Measurements from ENCODE around the gene KNDC1. TPM values are rescaled to one million over a fixed set of nuclear protein-coding genes. Genes with fewer than 3 reads are reported as not detected.
"Not testable (repeated sequence)": the region's sequence is repeated elsewhere in the genome, so short reads cannot be mapped to it uniquely, and the experiment has no call there.

The KNDC1 gene
- total and polyA plus RNA-seq, 10 of the 15 experiments (the other 5 are each of a cell fraction or from before 2014, with no cell fraction given): 0.03 to 0.11 (median 0.05) TPM; not detected in 7

DNA sequence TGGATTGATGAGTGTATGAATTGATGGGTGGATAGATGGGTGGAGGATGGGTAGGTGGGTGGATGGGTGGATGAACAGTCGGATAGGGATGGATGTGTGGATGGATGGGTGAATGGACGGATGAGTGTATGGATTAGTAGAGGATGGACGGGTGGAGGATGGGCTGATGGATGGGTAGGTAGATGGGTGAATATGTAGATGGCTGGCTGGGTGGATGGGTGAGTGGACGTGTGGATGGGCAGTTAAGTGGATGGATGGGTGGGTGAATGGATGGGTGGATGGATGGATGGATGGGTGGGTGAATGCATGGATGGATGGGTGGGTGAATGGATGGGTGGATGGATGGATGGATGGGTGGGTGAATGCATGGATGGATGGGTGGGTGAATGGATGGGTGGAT is 15.6 kb downstream of the KNDC1 start:
- SMC1A ChIA-PET (ENCODE audit: uncharacterized antibody, unreplicated experiment); DNase-seq (ENCODE audit: low read depth, low spot score); BruUV-seq (replicated peaks); H3K27me3 ChIP-seq (replicated peaks in 1 of 2; ENCODE audit: control insufficient read depth in 2 of 2, insufficient read depth in 2 of 2, low read length in 1 of 2); RAD21 ChIA-PET (ENCODE audit: unreplicated experiment); in situ Hi-C loops (cut with MboI); H4K20me1 ChIP-seq (ENCODE audit: control insufficient read depth, insufficient read depth); H3K9ac ChIP-seq (ENCODE audit: control insufficient read depth, insufficient read depth, low read length); POLR2A ChIA-PET; intact Hi-C loops (cut with micrococcal nuclease; ENCODE audit: unreplicated experiment); FAIRE-seq; H3K4me2 ChIP-seq (ENCODE audit: control insufficient read depth, insufficient read depth); H3K4me3 ChIP-seq; ATAC-seq; H3K27ac ChIP-seq (ENCODE audit: control insufficient read depth, insufficient read depth); H3K4me1 ChIP-seq (ENCODE audit: control insufficient read depth, insufficient read depth, low read length); H3K9me3 ChIP-seq (replicated peaks; ENCODE audit: control insufficient read depth, insufficient read depth, low read length); H3K79me2 ChIP-seq (ENCODE audit: control insufficient read depth, insufficient read depth, low read length); H2AFZ ChIP-seq (ENCODE audit: control insufficient read depth, low read depth, low read length); H3K36me3 ChIP-seq (ENCODE audit: control insufficient read depth in 2 of 2, insufficient read depth in 2 of 2, low read length in 1 of 2); CTCF ChIA-PET: not testable (repeated sequence)
- 19% methylated on average over 4 of the region's 4 CpGs for WGBS (ENCODE audit: insufficient coverage, insufficient replicate concordance, low lambda C conversion rate, missing lambda C conversion rate)

- Histone ChIP-seq H3K9me3 (replicated peaks; ENCODE audit: control insufficient read depth, insufficient read depth, low read length) (no peaks in the 10 kb centered on the region; the same call in 2 of the 3 replicates), H3K4me1 (ENCODE audit: control insufficient read depth, insufficient read depth, low read length) (no peaks in the 10 kb centered on the region), H3K9ac (ENCODE audit: control insufficient read depth, insufficient read depth, low read length) (no peak overlapping the region), H3K36me3 (ENCODE audit: control insufficient read depth in 2 of 2, insufficient read depth in 2 of 2, low read length in 1 of 2) (no peaks in the 10 kb centered on the region), H4K20me1 (ENCODE audit: control insufficient read depth, insufficient read depth) (no peaks in the 10 kb centered on the region), H3K27me3 (replicated peaks in 1 of 2; ENCODE audit: control insufficient read depth in 2 of 2, insufficient read depth in 2 of 2, low read length in 1 of 2) (no peaks in the 10 kb centered on the region), H3K27ac (ENCODE audit: control insufficient read depth, insufficient read depth) (no peak overlapping the region), H2AFZ (ENCODE audit: control insufficient read depth, low read depth, low read length) (no peak overlapping the region), H3K4me3 (no peak overlapping the region), H3K79me2 (ENCODE audit: control insufficient read depth, insufficient read depth, low read length) (no peaks in the 10 kb centered on the region), H3K4me2 (ENCODE audit: control insufficient read depth, insufficient read depth) (no peak overlapping the region)
- no peak for FAIRE-seq
- ChIA-PET RAD21 (ENCODE audit: unreplicated experiment) (no interaction called here), POLR2A (no interaction called here), CTCF (no interaction called here), SMC1A (ENCODE audit: uncharacterized antibody, unreplicated experiment) (no interaction called here)
- WGBS (ENCODE audit: insufficient coverage, insufficient replicate concordance, low lambda C conversion rate, missing lambda C conversion rate): 19% methylated on average over 4 of the region's 4 CpGs
- DNase-seq (ENCODE audit: low read depth, low spot score): no peak
- intact Hi-C loops (cut with micrococcal nuclease; ENCODE audit: unreplicated experiment): no loop called here
- BruUV-seq (replicated peaks): no TSS peak
- ATAC-seq: no peak
- in situ Hi-C loops (cut with MboI): no loop called here
- TF ChIP-seq BACH1 (IDR thresholded peaks at IDR 0.05; ENCODE audit: borderline replicate concordance): no peak
- TF ChIP-seq JUND (IDR thresholded peaks at IDR 0.05; ENCODE audit: low read depth, low read length): no peak
- TF ChIP-seq FOXM1 (IDR thresholded peaks at IDR 0.05; ENCODE audit: low read depth, low read length): no peak
- no peak for TF ChIP-seq HCFC1 (IDR thresholded peaks at IDR 0.05; ENCODE audit: low read length)
- TF ChIP-seq BRCA1 (IDR thresholded peaks at IDR 0.05; ENCODE audit: low read depth, low read length): no peak
- TF ChIP-seq, protein P1, sequence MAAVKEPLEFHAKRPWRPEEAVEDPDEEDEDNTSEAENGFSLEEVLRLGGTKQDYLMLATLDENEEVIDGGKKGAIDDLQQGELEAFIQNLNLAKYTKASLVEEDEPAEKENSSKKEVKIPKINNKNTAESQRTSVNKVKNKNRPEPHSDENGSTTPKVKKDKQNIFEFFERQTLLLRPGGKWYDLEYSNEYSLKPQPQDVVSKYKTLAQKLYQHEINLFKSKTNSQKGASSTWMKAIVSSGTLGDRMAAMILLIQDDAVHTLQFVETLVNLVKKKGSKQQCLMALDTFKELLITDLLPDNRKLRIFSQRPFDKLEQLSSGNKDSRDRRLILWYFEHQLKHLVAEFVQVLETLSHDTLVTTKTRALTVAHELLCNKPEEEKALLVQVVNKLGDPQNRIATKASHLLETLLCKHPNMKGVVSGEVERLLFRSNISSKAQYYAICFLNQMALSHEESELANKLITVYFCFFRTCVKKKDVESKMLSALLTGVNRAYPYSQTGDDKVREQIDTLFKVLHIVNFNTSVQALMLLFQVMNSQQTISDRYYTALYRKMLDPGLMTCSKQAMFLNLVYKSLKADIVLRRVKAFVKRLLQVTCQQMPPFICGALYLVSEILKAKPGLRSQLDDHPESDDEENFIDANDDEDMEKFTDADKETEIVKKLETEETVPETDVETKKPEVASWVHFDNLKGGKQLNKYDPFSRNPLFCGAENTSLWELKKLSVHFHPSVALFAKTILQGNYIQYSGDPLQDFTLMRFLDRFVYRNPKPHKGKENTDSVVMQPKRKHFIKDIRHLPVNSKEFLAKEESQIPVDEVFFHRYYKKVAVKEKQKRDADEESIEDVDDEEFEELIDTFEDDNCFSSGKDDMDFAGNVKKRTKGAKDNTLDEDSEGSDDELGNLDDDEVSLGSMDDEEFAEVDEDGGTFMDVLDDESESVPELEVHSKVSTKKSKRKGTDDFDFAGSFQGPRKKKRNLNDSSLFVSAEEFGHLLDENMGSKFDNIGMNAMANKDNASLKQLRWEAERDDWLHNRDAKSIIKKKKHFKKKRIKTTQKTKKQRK (IDR thresholded peaks at IDR 0.05; ENCODE audit: low read depth, low read length): no peak
- TF ChIP-seq IRF5 (IDR thresholded peaks at IDR 0.05; ENCODE audit: borderline replicate concordance): no peak
- no peak for TF ChIP-seq KAT2A (conservative IDR thresholded peaks at IDR 0.05; ENCODE audit: control insufficient read depth, low read depth, low read length)
- TF ChIP-seq KDM1A (IDR thresholded peaks at IDR 0.05; ENCODE audit: borderline replicate concordance): no peak
These were observed 16.5 kb downstream of the KNDC1 start for GRCh38 chr10:133176546-133176945.
